Activated T-helper 1 cell treated with anti-CD3 and anti-CD28 coated beads, Interleukin-12 subunit alpha, Interleukin-12 subunit beta, Interleukin-2, Interleukin-4 antibody, amounts not matched to agents 30 ng/mL and 10 ng/mL and 1 ng/mL, durations not matched to agents 14 hours and 24 hours and 36 hours (primary cell): Measurements from ENCODE around the gene NCOA3. TPM values are rescaled to one million over a fixed set of nuclear protein-coding genes. Genes with fewer than 3 reads are reported as not detected.
"Not testable (repeated sequence)": the region's sequence is repeated elsewhere in the genome, so short reads cannot be mapped to it uniquely, and the experiment has no call there.

Source experiments
- DNase-seq: peaks from one replicate; pipeline ENCODE4 v3.0.0; 2021; ENCODE audit warnings: low spot score
- H3K27ac Mint-ChIP-seq: one replicate; pipeline ENCODE4 v1.8.0; 2021; ENCODE audit warnings: mild to moderate bottlenecking, mixed read lengths
- H3K27me3 Mint-ChIP-seq: one replicate; pipeline ENCODE4 v1.8.0; 2022; ENCODE audit warnings: mild to moderate bottlenecking, moderate library complexity, mixed read lengths; ENCODE audit not compliant: insufficient read depth
- H3K36me3 Mint-ChIP-seq: one replicate; pipeline ENCODE4 v1.8.0; 2021; ENCODE audit warnings: low read depth, mixed read lengths
- H3K4me1 Mint-ChIP-seq: one replicate; pipeline ENCODE4 v1.8.0; 2021; ENCODE audit warnings: low read depth, mixed read lengths
- H3K4me3 Mint-ChIP-seq: one replicate; pipeline ENCODE4 v1.8.0; 2021; ENCODE audit warnings: mild to moderate bottlenecking, moderate library complexity, mixed read lengths
- H3K9me3 Mint-ChIP-seq: one replicate; pipeline ENCODE4 v1.8.0; 2021; ENCODE audit warnings: mixed read lengths
- intact Hi-C: fragments of 100-400 bp; cut with micrococcal nuclease; formaldehyde crosslinking; loops from one replicate; pipeline ENCODE4 v1.15.1; 2024
- total RNA-seq: library from RNA; stranded (reverse); gene quantifications from 2 replicates; pipeline ENCODE4 v1.2.3, GENCODE V29; 2022

The NCOA3 gene
- total RNA-seq, 1 donor from 2014 or later: 132 TPM

- Mint-ChIP-seq H3K36me3 (peaks cover 11% of the 10 kb centered on the region), H3K4me1 (peaks cover 38% of the 10 kb centered on the region)
- H3K27ac Mint-ChIP-seq, H3K27me3 Mint-ChIP-seq, H3K9me3 Mint-ChIP-seq, H3K4me3 Mint-ChIP-seq, DNase-seq, intact Hi-C loops: not testable (repeated sequence)
Observed at GRCh38 chr20:47553594-47554235, 52.0 kb downstream of the NCOA3 start.

GRCh38 chr20:47554283-47554682 is 52.6 kb downstream of the NCOA3 start:
- intact Hi-C loops, H3K27ac Mint-ChIP-seq: not testable (repeated sequence)

GRCh38 chr20:47557218-47557617 is 55.5 kb downstream of the NCOA3 start:
- H3K27ac Mint-ChIP-seq: no peak overlapping the region

More at GRCh38 chr20:47554283-47554682, 52.6 kb downstream of the NCOA3 start:
- not testable (repeated sequence) for DNase-seq, H3K9me3 Mint-ChIP-seq, H3K4me3 Mint-ChIP-seq, H3K27me3 Mint-ChIP-seq
- Mint-ChIP-seq H3K4me1 (peaks cover 43% of the 10 kb centered on the region), H3K36me3 (peaks cover 11% of the 10 kb centered on the region)

GRCh38 chr20:47557791-47558190 is 56.1 kb downstream of the NCOA3 start:
- DNase-seq: no peak
- no peak overlapping the region for H3K27ac Mint-ChIP-seq
- intact Hi-C loops: no loop called here
- H3K9me3 Mint-ChIP-seq: no peaks in the 10 kb centered on the region
- peaks cover 10% of the 10 kb centered on the region for H3K36me3 Mint-ChIP-seq
- H3K4me1 Mint-ChIP-seq: peaks cover 30% of the 10 kb centered on the region
- no peak overlapping the region for H3K4me3 Mint-ChIP-seq
- no peaks in the 10 kb centered on the region for H3K27me3 Mint-ChIP-seq

More at GRCh38 chr20:47557218-47557617, 55.5 kb downstream of the NCOA3 start:
- Mint-ChIP-seq H3K4me3 (no peak overlapping the region), H3K36me3 (peaks cover 8% of the 10 kb centered on the region), H3K9me3 (no peaks in the 10 kb centered on the region), H3K27me3 (no peaks in the 10 kb centered on the region), H3K4me1 (peaks cover 30% of the 10 kb centered on the region)
- DNase-seq: no peak
- intact Hi-C loops: no loop called here

- peaks cover 35% of the 10 kb centered on the region for H3K4me1 Mint-ChIP-seq
- peaks cover 12% of the 10 kb centered on the region for H3K36me3 Mint-ChIP-seq
- no peak for DNase-seq
- no peak overlapping the region for H3K27ac Mint-ChIP-seq
- intact Hi-C loops: no loop called here
- no peaks in the 10 kb centered on the region for H3K9me3 Mint-ChIP-seq
- no peaks in the 10 kb centered on the region for H3K27me3 Mint-ChIP-seq
- H3K4me3 Mint-ChIP-seq: no peak overlapping the region
Observed at GRCh38 chr20:47558295-47559066, 56.8 kb downstream of the NCOA3 start.

- DNase-seq: no peak
- H3K36me3 Mint-ChIP-seq: peaks cover 12% of the 10 kb centered on the region
- H3K27ac Mint-ChIP-seq: no peak overlapping the region
- no peaks in the 10 kb centered on the region for H3K27me3 Mint-ChIP-seq
- intact Hi-C loops: no loop called here
- H3K4me1 Mint-ChIP-seq: peaks cover 38% of the 10 kb centered on the region
- H3K9me3 Mint-ChIP-seq: no peaks in the 10 kb centered on the region
- no peak overlapping the region for H3K4me3 Mint-ChIP-seq
Observed at GRCh38 chr20:47559141-47559540, 57.5 kb downstream of the NCOA3 start.

GRCh38 chr20:47561180-47561579 is 59.5 kb downstream of the NCOA3 start:
- H3K27me3 Mint-ChIP-seq: no peaks in the 10 kb centered on the region
- H3K4me3 Mint-ChIP-seq: no peak overlapping the region
- H3K4me1 Mint-ChIP-seq: peaks cover 52% of the 10 kb centered on the region
- H3K9me3 Mint-ChIP-seq: no peaks in the 10 kb centered on the region
- no peak for DNase-seq
- H3K27ac Mint-ChIP-seq: no peak overlapping the region
- intact Hi-C loops: no loop called here
- peaks cover 8% of the 10 kb centered on the region for H3K36me3 Mint-ChIP-seq

- no peak for DNase-seq
- no peak overlapping the region for H3K4me3 Mint-ChIP-seq
- H3K9me3 Mint-ChIP-seq: no peaks in the 10 kb centered on the region
- intact Hi-C loops: no loop called here
- peaks cover 8% of the 10 kb centered on the region for H3K36me3 Mint-ChIP-seq
- no peak overlapping the region for H3K27ac Mint-ChIP-seq
- no peaks in the 10 kb centered on the region for H3K27me3 Mint-ChIP-seq
- peaks cover 54% of the 10 kb centered on the region for H3K4me1 Mint-ChIP-seq
Observed at GRCh38 chr20:47561603-47562583, 60.2 kb downstream of the NCOA3 start.

- no peak overlapping the region for H3K27ac Mint-ChIP-seq
Observed at GRCh38 chr20:47566269-47566668, 64.6 kb downstream of the NCOA3 start.

GRCh38 chr20:47568019-47568418 is 66.3 kb downstream of the NCOA3 start:
- intact Hi-C loops: no loop called here
- Mint-ChIP-seq H3K27me3 (no peaks in the 10 kb centered on the region), H3K4me3 (no peak overlapping the region), H3K4me1 (peaks cover 60% of the 10 kb centered on the region), H3K9me3 (peaks cover 3% of the 10 kb centered on the region), H3K27ac (peak overlapping the region; percentile 67), H3K36me3 (peaks cover 31% of the 10 kb centered on the region)
- no peak for DNase-seq

More at GRCh38 chr20:47566269-47566668, 64.6 kb downstream of the NCOA3 start:
- Mint-ChIP-seq H3K9me3 (peaks cover 3% of the 10 kb centered on the region), H3K27me3 (no peaks in the 10 kb centered on the region), H3K36me3 (peaks cover 27% of the 10 kb centered on the region), H3K4me3 (no peak overlapping the region), H3K4me1 (peaks cover 63% of the 10 kb centered on the region)
- intact Hi-C loops: no loop called here
- DNase-seq: no peak

GRCh38 chr20:47568837-47569410 is 67.2 kb downstream of the NCOA3 start:
- no peak overlapping the region for H3K4me3 Mint-ChIP-seq

GRCh38 chr20:47571426-47571825 is 69.7 kb downstream of the NCOA3 start:
- intact Hi-C loops: no loop called here
- Mint-ChIP-seq H3K36me3 (peaks cover 31% of the 10 kb centered on the region), H3K4me1 (peaks cover 63% of the 10 kb centered on the region), H3K4me3 (no peak overlapping the region), H3K27me3 (no peaks in the 10 kb centered on the region), H3K9me3 (peaks cover 3% of the 10 kb centered on the region), H3K27ac (no peak overlapping the region)
- DNase-seq: no peak

More at GRCh38 chr20:47568837-47569410, 67.2 kb downstream of the NCOA3 start:
- peaks cover 3% of the 10 kb centered on the region for H3K9me3 Mint-ChIP-seq
- H3K4me1 Mint-ChIP-seq: peaks cover 64% of the 10 kb centered on the region
- peaks cover 30% of the 10 kb centered on the region for H3K36me3 Mint-ChIP-seq
- no peak overlapping the region for H3K27ac Mint-ChIP-seq
- intact Hi-C loops: no loop called here
- no peaks in the 10 kb centered on the region for H3K27me3 Mint-ChIP-seq
- DNase-seq: no peak
